Measurements from ENCODE around the gene SYNC.
"Not testable (repeated sequence)": the region's sequence is repeated elsewhere in the genome, so short reads cannot be mapped to it uniquely, and the experiment has no call there.

Gene SYNC

GRCh38 chr1:32724678-32725614 lies 22.4 kb upstream of the SYNC start:
- DNase-seq = no peak

GRCh38 chr1:32719681-32720275 lies 17.2 kb upstream of the SYNC start:
- no peak for DNase-seq

GRCh38 chr1:32718527-32718926 lies 16.0 kb upstream of the SYNC start:
- no peak for DNase-seq

- no peak for DNase-seq
Observed at GRCh38 chr1:32718036-32718435, 15.5 kb upstream of the SYNC start.

GRCh38 chr1:32717503-32717902 lies 14.9 kb upstream of the SYNC start:
- DNase-seq = no peak

- DNase-seq = peak in 2 of 14 donors; percentile 5 to 8
Observed at GRCh38 chr1:32716312-32717148, 14.0 kb upstream of the SYNC start.

GRCh38 chr1:32715901-32716311 lies 13.3 kb upstream of the SYNC start:
- DNase-seq = no peak

- no peak for DNase-seq
Observed at GRCh38 chr1:32714277-32714676, 11.7 kb upstream of the SYNC start.

GRCh38 chr1:32713081-32713480 lies 10.5 kb upstream of the SYNC start:
- DNase-seq = no peak

GRCh38 chr1:32711221-32711620 lies 8.7 kb upstream of the SYNC start:
- DNase-seq = not testable (repeated sequence)

- DNase-seq = no peak
Observed at GRCh38 chr1:32709476-32709875, 6.9 kb upstream of the SYNC start.

- no peak for DNase-seq
Observed at GRCh38 chr1:32709075-32709474, 6.5 kb upstream of the SYNC start.

- DNase-seq = no peak
Observed at GRCh38 chr1:32706491-32706890, 3.9 kb upstream of the SYNC start.

- DNase-seq = no peak
Observed at GRCh38 chr1:32705516-32705915, 2.9 kb upstream of the SYNC start.

GRCh38 chr1:32703479-32704291 lies 1.1 kb upstream of the SYNC start:
- peak in 7 of 14 donors; percentile 14 to 66 (median 42) for DNase-seq

GRCh38 chr1:32701951-32702598 lies 495 bp downstream of the SYNC start:
- DNase-seq = peak in 5 of 14 donors; percentile 21 to 55 (median 29)

GRCh38 chr1:32701421-32701911 lies 1.1 kb downstream of the SYNC start:
- peak in 1 of 14 donors; percentile 12 for DNase-seq

GRCh38 chr1:32696996-32697395 lies 5.6 kb downstream of the SYNC start:
- DNase-seq = not testable (repeated sequence)

GRCh38 chr1:32696041-32696440 lies 6.5 kb downstream of the SYNC start:
- no peak for DNase-seq

GRCh38 chr1:32695098-32695904 lies 7.3 kb downstream of the SYNC start:
- peak in 6 of 14 donors; percentile 2 to 75 (median 23) for DNase-seq
